ENCODE results near the gene BAZ1B.

BAZ1B gene

DNA sequence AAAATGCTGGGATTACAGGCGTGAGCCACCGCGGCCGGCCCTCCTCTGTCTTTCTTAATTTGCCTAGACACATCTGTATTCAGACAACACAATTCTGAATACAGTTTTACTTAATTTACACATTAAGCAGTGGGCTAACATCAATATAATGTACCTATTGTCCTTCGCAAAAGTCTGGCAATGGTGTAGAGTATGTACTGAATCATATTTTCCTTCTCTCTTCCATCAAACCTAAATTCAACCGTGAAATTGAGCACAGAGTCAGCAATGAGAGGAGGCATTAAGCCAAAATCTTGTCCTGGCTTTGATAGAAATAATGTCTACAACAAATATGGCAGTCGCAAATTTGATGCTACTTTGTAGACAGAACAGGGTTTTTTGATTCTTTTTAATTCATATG, 58.1 kb downstream of the BAZ1B start:
- H3K27ac ChIP-seq = no peak overlapping the region
- TF ChIP-seq, protein P1, sequence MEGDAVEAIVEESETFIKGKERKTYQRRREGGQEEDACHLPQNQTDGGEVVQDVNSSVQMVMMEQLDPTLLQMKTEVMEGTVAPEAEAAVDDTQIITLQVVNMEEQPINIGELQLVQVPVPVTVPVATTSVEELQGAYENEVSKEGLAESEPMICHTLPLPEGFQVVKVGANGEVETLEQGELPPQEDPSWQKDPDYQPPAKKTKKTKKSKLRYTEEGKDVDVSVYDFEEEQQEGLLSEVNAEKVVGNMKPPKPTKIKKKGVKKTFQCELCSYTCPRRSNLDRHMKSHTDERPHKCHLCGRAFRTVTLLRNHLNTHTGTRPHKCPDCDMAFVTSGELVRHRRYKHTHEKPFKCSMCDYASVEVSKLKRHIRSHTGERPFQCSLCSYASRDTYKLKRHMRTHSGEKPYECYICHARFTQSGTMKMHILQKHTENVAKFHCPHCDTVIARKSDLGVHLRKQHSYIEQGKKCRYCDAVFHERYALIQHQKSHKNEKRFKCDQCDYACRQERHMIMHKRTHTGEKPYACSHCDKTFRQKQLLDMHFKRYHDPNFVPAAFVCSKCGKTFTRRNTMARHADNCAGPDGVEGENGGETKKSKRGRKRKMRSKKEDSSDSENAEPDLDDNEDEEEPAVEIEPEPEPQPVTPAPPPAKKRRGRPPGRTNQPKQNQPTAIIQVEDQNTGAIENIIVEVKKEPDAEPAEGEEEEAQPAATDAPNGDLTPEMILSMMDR (IDR thresholded peaks at IDR 0.05) = no peak
- no peak for TF ChIP-seq ZFX (IDR thresholded peaks at IDR 0.05; ENCODE audit: borderline replicate concordance)

DNA sequence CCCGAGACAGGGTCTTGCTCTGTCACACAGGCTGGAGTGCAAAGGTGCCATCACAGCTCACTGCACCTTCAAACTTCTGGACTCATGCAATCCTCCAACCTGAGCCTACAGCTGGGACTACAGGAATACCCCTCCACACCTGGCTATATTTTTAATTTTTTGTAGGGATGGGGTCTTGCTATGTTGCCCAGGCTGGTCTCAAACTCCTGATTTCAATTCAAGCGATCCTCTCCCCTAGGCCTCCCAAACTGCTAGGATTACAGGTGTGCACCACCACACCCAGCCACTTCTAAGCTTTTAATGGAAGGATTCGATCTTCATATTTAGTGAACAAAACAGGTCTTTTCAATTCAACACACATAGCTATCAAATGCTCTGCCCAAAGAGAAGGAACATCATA, 58.8 kb downstream of the BAZ1B start:
- no peak for TF ChIP-seq ZFX (IDR thresholded peaks at IDR 0.05; ENCODE audit: borderline replicate concordance)
- TF ChIP-seq, protein P1 (IDR thresholded peaks at IDR 0.05) = no peak

DNA sequence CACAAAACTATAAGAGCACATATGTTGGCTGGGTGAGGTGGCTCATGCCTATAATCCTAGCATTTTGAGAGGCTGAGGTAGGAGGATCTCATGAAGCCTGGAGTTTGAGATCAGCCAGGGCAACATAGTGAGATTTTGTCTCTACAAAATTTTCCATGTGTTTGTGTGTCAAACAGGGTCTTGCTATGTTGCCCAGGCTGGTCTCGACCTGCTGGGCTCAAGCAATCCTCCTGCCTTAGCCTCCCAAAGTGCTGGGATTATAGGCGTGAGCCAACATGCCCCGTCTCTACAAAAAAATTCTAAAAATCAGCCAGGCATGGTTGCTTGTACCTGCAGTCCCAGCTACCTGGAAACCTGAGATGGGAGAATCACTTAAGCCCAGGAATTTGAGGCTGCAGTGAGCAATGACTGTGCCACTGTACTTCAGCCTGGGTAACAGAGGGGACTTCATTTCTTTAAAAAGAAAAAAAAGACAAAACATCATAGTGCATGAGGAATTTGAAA, 60.3 kb downstream of the BAZ1B start:
- TF ChIP-seq, protein P1 (IDR thresholded peaks at IDR 0.05) = no peak
- TF ChIP-seq ZFX (IDR thresholded peaks at IDR 0.05; ENCODE audit: borderline replicate concordance) = no peak
- H3K27ac ChIP-seq = no peak overlapping the region

More for the DNA sequence above, 58.8 kb downstream of the BAZ1B start:
- no peak overlapping the region for H3K27ac ChIP-seq

DNA sequence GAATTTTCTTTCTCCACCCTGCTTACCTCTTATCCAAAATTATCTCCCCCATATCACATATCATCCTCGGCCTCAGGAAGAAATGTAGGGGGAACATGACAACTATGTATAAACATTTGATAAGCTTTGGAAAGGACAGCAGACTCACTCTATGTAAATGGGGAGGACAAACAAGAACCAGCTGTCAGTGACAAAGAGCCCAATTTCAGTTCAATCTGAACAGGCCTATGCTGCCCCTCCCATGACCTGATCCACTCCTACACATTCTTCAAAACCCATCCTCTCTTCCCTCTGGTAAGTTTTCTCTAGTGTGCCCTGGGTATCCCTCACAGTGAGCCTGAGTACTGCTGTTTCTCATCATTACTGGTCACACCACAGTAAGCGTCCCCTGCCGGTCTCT, 67.7 kb downstream of the BAZ1B start:
- H3K27ac ChIP-seq = no peak overlapping the region
- no peak for TF ChIP-seq ZFX (IDR thresholded peaks at IDR 0.05; ENCODE audit: borderline replicate concordance)
- TF ChIP-seq, protein P1 (IDR thresholded peaks at IDR 0.05) = no peak

DNA sequence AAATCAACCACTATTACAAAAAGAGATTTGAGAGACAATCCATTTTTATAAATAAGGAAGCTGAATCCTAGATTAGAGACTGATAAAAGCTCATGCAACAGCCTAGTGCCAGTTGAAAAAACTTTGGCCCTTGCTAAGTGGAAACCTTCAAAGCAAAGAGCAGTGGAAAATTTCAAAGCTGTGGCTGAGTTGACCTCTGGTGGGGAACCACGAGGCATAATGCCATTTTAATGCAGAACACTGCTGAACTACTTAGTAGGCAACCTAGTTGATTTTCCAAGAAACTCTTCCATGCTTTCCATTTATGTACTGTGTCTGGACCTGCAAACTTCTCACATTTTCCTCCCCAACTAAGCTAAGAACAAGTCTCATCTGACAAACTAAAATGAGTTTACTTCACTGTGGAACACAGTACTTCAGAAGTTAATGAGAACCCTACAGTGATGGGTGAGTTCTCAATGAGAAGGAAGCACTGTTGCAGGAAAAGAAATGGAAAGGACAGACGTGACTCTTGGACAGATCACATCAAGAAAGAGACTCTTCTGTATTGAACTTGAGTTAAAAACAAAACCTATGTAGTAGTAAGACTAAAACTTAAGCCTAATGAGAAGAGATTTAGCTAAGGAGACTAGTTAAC, 69.0 kb downstream of the BAZ1B start:
- H3K27ac ChIP-seq = peak overlapping the region; percentile 20; the same call in 1 of the 2 replicates
- TF ChIP-seq, protein P1 (IDR thresholded peaks at IDR 0.05) = no peak
- TF ChIP-seq ZFX (IDR thresholded peaks at IDR 0.05; ENCODE audit: borderline replicate concordance) = no peak

DNA sequence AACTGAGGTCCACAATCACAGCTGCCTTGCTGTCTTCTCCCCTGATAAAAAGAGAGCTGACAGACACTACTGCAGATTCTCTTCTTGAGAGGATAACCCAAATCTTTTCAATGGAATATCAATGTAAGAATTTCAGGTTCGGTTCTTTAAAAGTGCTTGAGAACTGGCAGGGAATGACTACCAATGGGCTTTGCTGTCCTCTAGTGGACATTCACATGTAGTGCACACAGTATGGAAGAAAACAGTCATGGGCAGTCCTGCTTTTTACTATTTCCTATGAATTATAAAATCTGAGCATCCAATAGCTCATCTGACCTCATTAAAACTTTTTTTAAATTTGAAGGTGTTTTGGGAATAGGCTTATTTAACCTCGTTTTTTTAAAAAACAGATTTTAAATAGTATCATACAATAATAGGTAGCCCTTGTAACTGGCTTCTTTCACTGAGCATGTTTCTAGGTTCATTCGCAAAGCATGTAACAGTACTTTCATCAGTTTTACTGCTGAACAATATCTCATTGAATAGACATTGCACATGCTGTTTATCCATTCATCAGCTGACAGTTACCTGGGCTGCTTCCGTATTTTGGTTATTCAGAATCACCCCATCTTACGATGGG, 70.2 kb downstream of the BAZ1B start:
- no peak for TF ChIP-seq ZFX (IDR thresholded peaks at IDR 0.05; ENCODE audit: borderline replicate concordance)
- TF ChIP-seq, protein P1 (IDR thresholded peaks at IDR 0.05) = peak; percentile 100

DNA sequence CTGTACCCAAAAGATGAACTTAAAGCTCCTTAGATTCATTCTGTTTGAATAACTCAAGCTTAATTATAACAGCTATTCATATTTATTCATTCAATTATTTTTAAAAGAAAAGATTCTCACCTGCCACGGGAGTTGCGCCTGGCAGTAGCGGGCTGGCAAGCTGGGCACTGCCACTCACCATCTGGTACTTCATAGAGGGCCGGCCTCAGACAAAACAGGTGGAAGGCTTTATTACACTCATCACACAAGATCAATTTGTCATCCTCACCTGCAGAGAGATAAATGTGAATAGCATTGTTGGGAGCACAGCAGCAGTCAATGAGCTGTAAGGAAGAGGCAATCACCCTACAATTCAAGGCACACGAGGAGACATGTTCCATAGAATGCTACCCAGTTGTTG, 72.7 kb downstream of the BAZ1B start:
- TF ChIP-seq, protein P1 (IDR thresholded peaks at IDR 0.05) = no peak
- no peak for TF ChIP-seq ZFX (IDR thresholded peaks at IDR 0.05; ENCODE audit: borderline replicate concordance)
- H3K27ac ChIP-seq = no peak overlapping the region

More for the DNA sequence above, 70.2 kb downstream of the BAZ1B start:
- H3K27ac ChIP-seq = no peak overlapping the region
